ENCODE results near the gene OLFM4.

DNA sequence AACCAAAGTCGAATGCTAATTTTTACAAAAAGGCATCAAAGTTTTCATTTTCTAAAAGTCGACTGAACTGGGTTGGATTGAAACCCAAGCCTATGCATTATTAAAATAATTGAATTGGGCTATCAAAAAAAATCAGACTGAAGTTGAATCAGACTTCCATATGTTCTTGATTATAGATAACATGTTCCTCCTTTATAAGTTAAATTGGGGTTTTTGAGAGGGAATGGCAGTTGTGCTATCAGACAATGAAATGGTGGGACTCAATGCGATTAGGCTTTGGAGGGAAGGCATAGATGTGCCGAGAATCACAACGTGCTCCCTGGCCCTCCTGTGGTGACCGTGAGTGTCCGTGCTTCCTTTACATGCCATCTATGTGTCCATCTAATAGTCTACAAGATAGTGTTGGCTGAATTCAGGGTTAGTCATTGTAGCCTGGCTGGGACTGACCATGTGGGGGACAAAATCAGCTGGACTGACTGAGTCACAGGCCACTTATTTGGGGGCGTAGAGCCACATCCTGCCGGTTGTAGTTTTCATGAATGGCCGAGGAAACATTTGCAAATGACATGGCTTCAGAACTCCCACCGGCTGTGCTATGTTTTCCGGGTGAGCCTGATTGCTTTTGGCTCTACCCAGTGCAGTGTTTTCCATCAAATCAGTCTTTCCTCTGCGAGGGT, 37.1 kb upstream of the OLFM4 start:
- TF ChIP-seq, protein P1, sequence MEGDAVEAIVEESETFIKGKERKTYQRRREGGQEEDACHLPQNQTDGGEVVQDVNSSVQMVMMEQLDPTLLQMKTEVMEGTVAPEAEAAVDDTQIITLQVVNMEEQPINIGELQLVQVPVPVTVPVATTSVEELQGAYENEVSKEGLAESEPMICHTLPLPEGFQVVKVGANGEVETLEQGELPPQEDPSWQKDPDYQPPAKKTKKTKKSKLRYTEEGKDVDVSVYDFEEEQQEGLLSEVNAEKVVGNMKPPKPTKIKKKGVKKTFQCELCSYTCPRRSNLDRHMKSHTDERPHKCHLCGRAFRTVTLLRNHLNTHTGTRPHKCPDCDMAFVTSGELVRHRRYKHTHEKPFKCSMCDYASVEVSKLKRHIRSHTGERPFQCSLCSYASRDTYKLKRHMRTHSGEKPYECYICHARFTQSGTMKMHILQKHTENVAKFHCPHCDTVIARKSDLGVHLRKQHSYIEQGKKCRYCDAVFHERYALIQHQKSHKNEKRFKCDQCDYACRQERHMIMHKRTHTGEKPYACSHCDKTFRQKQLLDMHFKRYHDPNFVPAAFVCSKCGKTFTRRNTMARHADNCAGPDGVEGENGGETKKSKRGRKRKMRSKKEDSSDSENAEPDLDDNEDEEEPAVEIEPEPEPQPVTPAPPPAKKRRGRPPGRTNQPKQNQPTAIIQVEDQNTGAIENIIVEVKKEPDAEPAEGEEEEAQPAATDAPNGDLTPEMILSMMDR (IDR thresholded peaks at IDR 0.05; ENCODE audit: insufficient read depth, low read depth, low read length), result no peak
- no peak for TF ChIP-seq EZH2 (IDR thresholded peaks at IDR 0.05; ENCODE audit: insufficient read depth, low read length)
